Sigmoid colon (tissue), 4 donors: Measurements from ENCODE around the gene ZMYND19.
A peak's percentile ranks its signal among the peaks of the same experiment; 100 is the strongest.

ENCODE experiments used
- EP300 ChIP-seq, 4 donors: sonication (generic); formaldehyde crosslinking; IDR thresholded peaks; one replicate each; pipeline ENCODE4 v1.6.1; 2017; ENCODE audit warnings: antibody characterized with exemption in 4 of 4
- POLR2A ChIP-seq, 2 donors: fragments of 450-650 bp; IDR thresholded peaks; one replicate each; pipeline ENCODE4 v1.6.1; 2016; ENCODE audit warnings: antibody characterized with exemption in 2 of 2, mild to moderate bottlenecking in 2 of 2, moderate library complexity in 2 of 2
- TF ChIP-seq, protein P1 (sequence below), 4 experiments: fragments of 450-650 bp in 3 of 4; fragments of 200-600 bp in 1 of 4; IDR thresholded peaks; one replicate each; pipeline ENCODE4 v1.5.1; 2016 to 2019; ENCODE audit warnings: antibody characterized with exemption in 4 of 4, mild to moderate bottlenecking in 3 of 4, moderate library complexity in 2 of 4

DNA sequence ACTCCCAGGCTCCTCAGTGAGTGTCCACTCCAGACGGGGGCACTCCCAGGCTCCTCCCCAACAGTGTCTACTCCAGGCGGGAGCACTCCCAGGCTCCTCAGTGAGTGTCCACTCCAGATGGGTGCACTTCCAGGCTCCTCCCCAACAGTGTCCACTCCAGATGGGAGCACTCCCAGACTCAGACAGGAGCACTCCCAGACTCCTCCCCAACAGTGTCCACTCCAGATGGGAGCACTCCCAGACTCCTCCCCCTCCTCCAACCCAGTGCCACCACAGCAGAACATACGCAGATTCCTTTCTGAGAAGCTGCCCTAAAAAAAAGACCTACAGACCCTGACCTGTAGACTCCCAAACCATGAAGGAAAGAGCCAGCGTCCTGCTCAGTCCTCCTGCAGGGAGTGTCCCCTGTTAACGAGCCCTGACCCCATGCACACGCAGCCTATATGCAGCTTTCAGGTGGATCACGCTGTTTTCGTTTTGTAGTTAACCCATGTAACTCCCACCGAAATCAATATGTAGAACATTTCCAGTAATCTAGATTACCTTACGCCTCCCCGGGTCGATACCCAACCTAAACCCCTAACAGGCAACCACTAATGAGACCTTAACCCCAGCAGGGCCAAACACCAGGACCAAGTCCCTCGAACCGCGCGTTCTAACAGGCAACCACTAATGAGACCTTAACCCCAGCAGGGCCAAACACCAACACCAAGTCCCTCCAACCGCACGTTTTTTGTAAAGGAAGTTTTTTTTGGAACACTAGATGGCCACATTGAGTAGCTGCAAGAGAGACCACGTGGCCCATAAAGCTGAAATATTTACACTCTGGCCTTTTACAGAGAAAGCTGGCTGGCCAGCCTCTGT is 55.8 kb downstream of the ZMYND19 start:
- TF ChIP-seq, protein P1, sequence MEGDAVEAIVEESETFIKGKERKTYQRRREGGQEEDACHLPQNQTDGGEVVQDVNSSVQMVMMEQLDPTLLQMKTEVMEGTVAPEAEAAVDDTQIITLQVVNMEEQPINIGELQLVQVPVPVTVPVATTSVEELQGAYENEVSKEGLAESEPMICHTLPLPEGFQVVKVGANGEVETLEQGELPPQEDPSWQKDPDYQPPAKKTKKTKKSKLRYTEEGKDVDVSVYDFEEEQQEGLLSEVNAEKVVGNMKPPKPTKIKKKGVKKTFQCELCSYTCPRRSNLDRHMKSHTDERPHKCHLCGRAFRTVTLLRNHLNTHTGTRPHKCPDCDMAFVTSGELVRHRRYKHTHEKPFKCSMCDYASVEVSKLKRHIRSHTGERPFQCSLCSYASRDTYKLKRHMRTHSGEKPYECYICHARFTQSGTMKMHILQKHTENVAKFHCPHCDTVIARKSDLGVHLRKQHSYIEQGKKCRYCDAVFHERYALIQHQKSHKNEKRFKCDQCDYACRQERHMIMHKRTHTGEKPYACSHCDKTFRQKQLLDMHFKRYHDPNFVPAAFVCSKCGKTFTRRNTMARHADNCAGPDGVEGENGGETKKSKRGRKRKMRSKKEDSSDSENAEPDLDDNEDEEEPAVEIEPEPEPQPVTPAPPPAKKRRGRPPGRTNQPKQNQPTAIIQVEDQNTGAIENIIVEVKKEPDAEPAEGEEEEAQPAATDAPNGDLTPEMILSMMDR (IDR thresholded peaks at IDR 0.05): peak; percentile 30 to 71 (median 56)
- TF ChIP-seq EP300 (IDR thresholded peaks at IDR 0.05) (no peak), POLR2A (IDR thresholded peaks at IDR 0.05) (no peak)
